Stimulated activated naive CD8-positive, alpha-beta T cell treated with anti-CD3 and anti-CD28 coated beads, Interleukin-15, amount 100 ng/mL, for 72 hours (primary cell): ENCODE data around the gene TEX30.

Source experiments
- ATAC-seq: fragments of 150-1000 bp; cut with Tn5 transposase; 2 replicates; pipeline ENCODE4 v1.10.0; 2021; ENCODE audit warnings: mild to moderate bottlenecking, moderate library complexity
- DNase-seq, 2 donors: peaks; one replicate each; pipeline ENCODE4 v3.0.0; 2021 to 2022
- H3K27ac Mint-ChIP-seq, 2 donors: one replicate each; pipeline ENCODE4 v1.8.0; 2022; ENCODE audit warnings: mild to moderate bottlenecking in 2 of 2, mixed read lengths in 2 of 2, moderate library complexity in 2 of 2
- H3K27me3 Mint-ChIP-seq: one replicate; pipeline ENCODE4 v1.8.0; 2022; ENCODE audit warnings: mixed read lengths
- H3K4me1 Mint-ChIP-seq: one replicate; pipeline ENCODE4 v1.8.0; 2022; ENCODE audit warnings: mild to moderate bottlenecking, mixed read lengths
- H3K4me3 Mint-ChIP-seq, 2 donors: one replicate each; pipeline ENCODE4 v1.8.0; 2022; ENCODE audit warnings: mild to moderate bottlenecking in 2 of 2, mixed read lengths in 2 of 2, moderate library complexity in 1 of 2
- H3K9me3 Mint-ChIP-seq, 2 donors: one replicate each; pipeline ENCODE4 v1.8.0; 2022; ENCODE audit warnings: mixed read lengths in 2 of 2

The TEX30 gene

DNA sequence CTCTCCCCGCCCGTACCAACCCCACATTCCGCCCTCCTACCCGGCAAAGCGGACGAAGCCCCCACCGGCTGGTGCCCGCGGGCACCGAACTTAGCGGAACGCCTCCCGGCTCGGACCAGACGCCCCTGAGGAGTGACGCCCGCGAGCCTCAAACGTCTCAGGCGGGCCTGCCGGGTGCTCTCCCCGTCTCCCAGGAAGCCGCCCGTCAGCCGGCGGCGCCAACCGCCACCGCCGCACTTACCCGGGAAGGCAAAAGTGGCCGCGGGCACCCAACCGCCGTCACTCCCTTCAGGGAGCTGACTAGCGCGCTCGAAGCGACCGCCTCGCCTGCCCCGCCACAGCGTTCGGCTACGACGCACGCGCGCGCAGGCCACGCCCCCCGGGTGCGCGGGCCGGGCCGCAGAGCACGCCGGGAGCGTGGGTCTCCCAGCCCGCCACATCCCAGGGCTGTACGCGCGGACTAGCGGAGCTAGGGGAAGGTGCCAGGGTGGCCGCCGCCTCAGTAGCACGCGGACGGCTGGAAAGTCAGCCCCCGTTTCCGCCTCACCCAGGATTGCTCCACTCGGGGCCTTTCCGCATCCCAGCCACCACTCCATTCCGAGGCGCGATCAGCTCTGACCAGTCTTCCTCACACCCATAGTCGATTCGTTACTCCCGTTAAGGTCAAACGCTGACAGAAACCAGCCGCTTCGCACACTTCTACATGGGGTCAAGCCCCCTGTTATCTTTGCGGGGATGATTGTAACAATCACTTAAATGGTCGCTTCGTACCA, at the start of gene TEX30:
Gene TEX30, minus strand, starts transcription at position 346 of the 773 bp plus-strand sequence. CDS start 3,760 bp downstream, outside the sequence.
- ATAC-seq (peak; percentile 96), DNase-seq (peak; percentile 89 to 90)
- H3K27me3 Mint-ChIP-seq: no peaks in the 10 kb centered on the region
- H3K27ac Mint-ChIP-seq: peak within 1 kb of the TSS; percentile 81 to 95
- H3K9me3 Mint-ChIP-seq: no peaks in the 10 kb centered on the region
- peak within 1 kb of the TSS; percentile 78 to 79 for H3K4me3 Mint-ChIP-seq
- H3K4me1 Mint-ChIP-seq: peaks cover 57% of the 10 kb centered on the region

DNA sequence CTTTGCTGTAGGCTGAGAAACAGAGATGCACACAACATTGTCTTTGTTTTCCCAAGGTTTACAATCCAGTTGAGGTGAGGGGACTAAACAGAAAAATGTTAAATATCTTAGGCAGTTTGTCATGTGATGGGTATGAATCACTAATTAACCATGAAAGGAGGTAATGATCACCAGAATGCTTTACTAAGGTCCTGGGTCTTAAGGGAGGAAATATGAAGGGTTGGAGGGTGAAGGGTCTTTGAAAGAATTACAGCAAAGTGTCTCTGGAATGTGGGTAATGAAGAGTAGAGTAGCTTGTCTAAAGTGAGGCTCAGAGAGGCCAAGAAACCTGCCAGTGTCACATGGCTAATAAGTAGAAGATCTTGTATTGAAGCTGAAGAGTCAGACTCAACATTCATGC, 44.3 kb upstream of the TEX30 start:
- Mint-ChIP-seq H3K4me1 (peaks cover 11% of the 10 kb centered on the region), H3K27me3 (no peaks in the 10 kb centered on the region), H3K9me3 (no peaks in the 10 kb centered on the region), H3K27ac (no peak overlapping the region), H3K4me3 (no peak overlapping the region)
- ATAC-seq (no peak), DNase-seq (no peak)

DNA sequence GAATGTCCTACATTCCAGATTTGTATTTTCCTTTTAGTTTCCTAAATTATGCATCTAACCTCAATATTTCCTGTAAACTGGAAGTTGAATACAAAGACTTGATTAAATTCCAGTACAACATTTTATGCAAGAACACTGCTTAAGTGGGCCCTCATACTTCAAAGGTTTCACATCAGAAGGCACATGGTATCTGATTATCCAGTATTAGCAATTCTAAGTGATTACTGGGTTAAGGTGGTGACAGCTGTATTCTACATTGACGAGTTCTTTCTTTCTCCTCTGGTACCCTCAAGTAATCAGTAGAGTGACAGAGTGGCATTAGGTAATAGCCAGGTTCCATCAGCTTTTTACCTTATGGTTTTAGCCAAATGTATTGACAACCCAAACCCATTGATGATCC, 43.7 kb upstream of the TEX30 start:
- DNase-seq (no peak), ATAC-seq (no peak)
- Mint-ChIP-seq H3K27ac (no peak overlapping the region), H3K27me3 (no peaks in the 10 kb centered on the region), H3K9me3 (no peaks in the 10 kb centered on the region), H3K4me3 (no peak overlapping the region), H3K4me1 (peaks cover 17% of the 10 kb centered on the region)

DNA sequence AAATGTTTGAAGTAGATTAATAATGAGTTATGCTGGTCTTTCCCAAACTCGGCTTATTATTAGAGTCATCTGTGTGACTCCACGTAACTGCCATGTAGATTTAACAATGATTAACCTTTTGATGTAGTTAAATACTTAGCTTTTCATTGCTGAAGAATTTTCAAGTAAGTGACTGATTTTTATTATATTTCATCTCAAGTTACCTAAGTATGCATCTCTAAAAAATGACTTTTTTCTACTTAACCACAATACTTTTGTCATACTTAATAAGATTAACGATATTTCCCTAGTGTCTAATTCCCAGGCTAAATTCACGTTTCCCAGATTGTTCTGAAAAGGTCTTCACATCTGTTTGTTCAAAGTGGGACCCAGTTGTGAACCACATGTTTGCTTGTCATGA, 43.1 kb upstream of the TEX30 start:
- ATAC-seq (no peak), DNase-seq (no peak)
- Mint-ChIP-seq H3K4me1 (peaks cover 21% of the 10 kb centered on the region), H3K4me3 (no peak overlapping the region), H3K9me3 (no peaks in the 10 kb centered on the region), H3K27me3 (no peaks in the 10 kb centered on the region), H3K27ac (no peak overlapping the region)

DNA sequence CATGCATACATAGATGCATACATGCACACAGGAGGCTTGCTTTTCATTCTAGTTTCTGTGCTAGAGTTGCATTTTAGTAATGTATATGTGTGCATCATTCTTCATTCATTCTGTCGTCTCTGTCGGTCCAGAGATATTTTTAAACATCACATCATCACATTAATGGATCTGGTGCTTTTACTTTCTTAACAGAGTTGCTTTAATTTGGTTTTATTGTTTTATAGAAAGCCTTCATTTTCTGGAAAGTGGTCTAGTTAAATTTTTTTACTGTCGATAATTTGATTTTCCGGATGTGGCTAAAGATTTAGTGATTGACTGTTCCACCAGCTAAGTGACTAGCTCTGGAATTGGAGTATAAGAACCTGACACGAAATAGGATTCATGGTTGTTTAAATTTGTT, 42.2 kb upstream of the TEX30 start:
- Mint-ChIP-seq H3K27ac (peak overlapping the region in 1 of 2 donors; percentile 61), H3K4me1 (peaks cover 21% of the 10 kb centered on the region), H3K9me3 (no peaks in the 10 kb centered on the region), H3K27me3 (no peaks in the 10 kb centered on the region), H3K4me3 (no peak overlapping the region)
- ATAC-seq (no peak), DNase-seq (no peak)

DNA sequence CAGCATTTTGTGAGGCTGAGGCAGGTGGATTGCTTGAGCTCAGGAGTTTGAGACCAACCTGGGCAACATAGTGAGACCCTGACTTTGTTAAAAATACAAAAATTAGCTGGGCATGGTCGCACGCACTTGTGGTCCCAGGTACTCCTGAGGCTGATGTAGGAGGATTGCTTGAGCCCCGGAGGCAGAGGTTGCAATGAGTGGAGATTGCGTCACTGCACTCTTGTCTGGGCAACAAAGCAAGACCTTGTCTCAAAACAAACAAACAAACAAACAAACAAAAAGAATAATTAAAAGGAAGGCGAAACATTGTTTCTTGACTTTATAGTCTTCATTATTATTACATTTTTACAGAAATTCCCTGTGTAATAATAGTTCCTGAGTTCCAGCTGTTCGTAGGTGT, 41.2 kb upstream of the TEX30 start:
- DNase-seq: no peak
- H3K9me3 Mint-ChIP-seq: peaks cover 4 to 5% of the 10 kb centered on the region in 2 donors
- no peak overlapping the region for H3K4me3 Mint-ChIP-seq
- peaks cover 21% of the 10 kb centered on the region for H3K4me1 Mint-ChIP-seq
- no peaks in the 10 kb centered on the region for H3K27me3 Mint-ChIP-seq
- no peak for ATAC-seq
- H3K27ac Mint-ChIP-seq: no peak overlapping the region

DNA sequence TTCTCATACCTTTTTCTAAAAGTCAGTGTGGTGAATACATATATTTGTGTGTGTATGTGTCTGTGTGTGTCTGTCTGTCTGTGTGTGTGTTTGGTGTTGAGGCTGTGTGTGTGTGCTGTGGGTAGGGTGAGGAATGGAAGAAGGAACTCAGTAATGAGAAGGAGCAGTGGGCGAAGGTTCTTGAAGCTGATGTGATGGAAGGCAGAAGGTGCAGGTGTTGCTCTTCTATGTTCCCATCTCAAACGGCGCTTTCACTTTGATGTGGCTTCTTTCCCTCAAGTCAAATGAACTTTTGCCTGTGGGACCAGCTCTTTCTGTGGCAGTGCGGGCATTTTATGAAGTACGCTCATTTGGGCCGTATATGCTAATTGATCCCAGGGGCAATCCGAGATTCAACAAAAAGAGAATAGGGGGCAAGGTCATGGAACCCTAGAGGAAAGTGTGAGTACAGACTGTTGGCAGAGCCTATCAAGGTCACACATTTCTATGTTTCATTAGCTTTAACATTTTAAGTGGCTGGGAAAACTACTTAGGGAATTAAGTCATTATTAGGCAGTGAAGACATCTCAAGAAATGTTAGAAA, 40.5 kb upstream of the TEX30 start:
- H3K27ac Mint-ChIP-seq: peak overlapping the region in 1 of 2 donors; percentile 10
- DNase-seq: no peak
- H3K4me3 Mint-ChIP-seq: peak overlapping the region; percentile 2 to 22
- no peaks in the 10 kb centered on the region for H3K27me3 Mint-ChIP-seq
- peaks cover 4 to 6% of the 10 kb centered on the region in 2 donors for H3K9me3 Mint-ChIP-seq
- no peak for ATAC-seq
- H3K4me1 Mint-ChIP-seq: peaks cover 21% of the 10 kb centered on the region

DNA sequence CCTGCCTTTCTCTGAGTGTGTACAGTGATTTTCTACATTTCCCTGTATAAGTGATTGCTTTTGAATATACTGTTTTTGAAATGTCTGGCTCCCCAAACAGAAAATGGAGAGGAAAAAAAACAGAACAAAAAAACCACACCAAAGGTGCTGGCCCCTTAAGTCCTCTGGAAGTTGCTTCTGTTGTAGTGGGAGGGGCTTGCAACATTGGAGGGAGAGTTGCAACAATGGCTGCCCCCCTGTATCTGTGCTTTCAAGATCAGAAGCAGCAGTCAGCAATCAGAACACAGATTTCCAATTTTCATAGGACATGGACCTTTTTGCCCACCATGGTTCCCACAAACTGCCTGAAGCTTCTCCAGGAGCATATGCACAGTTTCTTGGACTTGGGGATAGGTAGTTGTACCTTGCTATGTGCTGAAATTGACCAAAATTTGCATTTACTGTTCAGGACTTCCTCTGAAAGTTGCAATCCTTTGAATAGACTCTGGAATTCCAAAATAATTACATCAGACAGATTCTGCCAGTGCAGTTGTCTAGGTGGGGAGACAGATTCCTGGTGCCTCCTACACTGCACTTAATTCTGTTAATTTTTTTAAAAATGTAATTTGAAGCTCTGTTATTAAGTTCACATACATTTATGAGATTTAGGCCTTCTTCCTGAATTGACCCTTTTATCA, 39.2 kb upstream of the TEX30 start:
- Mint-ChIP-seq H3K4me3 (no peak overlapping the region), H3K9me3 (peaks cover 4 to 6% of the 10 kb centered on the region in 2 donors), H3K27ac (peak overlapping the region in 1 of 2 donors; percentile 54), H3K4me1 (peaks cover 31% of the 10 kb centered on the region), H3K27me3 (no peaks in the 10 kb centered on the region)
- DNase-seq: no peak
- ATAC-seq: no peak

DNA sequence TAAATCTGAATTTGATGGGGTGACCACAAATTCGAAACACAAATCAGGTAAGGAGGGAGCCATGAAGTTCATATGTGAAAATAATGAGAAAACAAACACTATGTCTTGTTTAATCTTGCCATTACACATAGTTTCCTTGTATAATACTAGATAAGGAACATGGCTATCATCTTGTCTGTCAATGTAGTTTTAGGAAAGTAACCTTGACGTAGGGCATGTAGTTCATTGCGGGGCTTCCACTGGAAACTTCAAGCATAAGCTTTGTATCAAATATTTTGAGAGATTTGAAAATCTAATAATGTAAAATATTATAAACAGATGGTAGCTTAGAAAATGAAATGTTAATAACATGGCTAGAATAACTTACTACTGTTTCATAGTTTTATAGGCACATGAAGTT, 34.1 kb upstream of the TEX30 start:
- H3K9me3 Mint-ChIP-seq: peaks cover 4 to 6% of the 10 kb centered on the region in 2 donors
- no peak for DNase-seq
- ATAC-seq: no peak
- H3K27me3 Mint-ChIP-seq: no peaks in the 10 kb centered on the region
- H3K4me1 Mint-ChIP-seq: peaks cover 30% of the 10 kb centered on the region
- no peak overlapping the region for H3K4me3 Mint-ChIP-seq
- no peak overlapping the region for H3K27ac Mint-ChIP-seq

DNA sequence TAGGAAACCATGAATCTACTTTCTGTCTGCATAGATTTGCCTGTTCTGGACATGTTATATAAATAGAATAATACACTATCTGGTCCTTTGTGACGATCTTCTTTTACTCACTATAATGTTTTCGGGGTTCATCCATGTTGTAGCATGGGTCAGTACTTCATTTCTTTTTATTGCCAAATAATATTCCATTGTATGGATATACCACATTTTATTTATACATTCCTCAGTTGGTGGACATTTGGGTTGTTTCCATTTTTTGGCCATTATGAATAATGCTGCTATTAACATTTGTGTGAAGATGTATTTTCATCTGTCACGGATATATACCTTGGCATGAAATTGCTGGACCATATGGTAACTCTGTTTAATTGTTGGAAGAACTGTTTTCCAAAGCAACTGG, 32.1 kb upstream of the TEX30 start:
- DNase-seq (no peak), ATAC-seq (no peak)
- Mint-ChIP-seq H3K27ac (no peak overlapping the region), H3K4me1 (peaks cover 32% of the 10 kb centered on the region), H3K4me3 (no peak overlapping the region), H3K9me3 (peaks cover 4 to 6% of the 10 kb centered on the region in 2 donors), H3K27me3 (no peaks in the 10 kb centered on the region)

DNA sequence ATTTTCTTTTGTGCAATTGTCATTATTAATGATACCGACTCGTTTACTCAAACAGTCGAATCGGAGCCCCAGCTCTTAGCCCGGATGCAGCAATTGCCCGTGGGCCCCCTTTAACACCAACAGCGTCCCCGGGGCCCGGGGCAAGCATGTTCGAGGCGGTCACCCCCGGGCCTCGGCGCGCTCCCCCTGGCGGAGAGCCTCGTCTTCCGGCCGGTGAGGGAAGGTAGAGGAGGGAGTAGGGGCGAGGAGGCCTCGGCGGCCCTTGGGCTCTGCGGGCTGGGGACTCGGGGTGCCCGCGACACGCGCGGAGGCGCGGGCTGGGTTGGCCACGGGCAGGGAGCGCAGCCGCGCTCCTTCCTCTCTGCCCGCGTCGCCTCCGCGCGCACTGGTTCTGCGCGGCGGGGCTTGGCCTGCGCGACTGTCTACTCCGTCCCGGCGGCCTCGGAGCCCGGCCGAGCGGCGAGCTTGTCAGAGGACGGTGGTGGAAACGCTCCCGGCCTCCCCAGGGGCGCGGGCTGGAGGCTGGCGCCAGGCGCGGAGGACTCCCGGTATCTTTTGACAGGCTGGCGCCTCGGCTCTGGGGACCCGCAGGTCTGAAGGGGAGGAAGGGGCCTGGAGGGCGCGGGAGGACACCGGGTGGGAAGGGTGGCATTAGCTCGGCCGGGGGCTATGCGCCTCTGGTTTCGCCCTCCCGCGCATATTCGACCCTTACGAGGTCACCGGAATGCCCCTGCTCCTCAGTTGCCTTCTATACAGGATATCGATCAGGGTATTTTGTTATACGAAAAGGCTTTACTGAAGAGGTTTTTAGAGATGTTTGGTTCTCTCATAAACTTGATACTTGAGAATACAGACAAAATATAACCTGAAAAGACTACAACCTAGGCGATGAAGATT, 26.8 kb upstream of the TEX30 start:
- H3K27me3 Mint-ChIP-seq: no peaks in the 10 kb centered on the region
- no peaks in the 10 kb centered on the region for H3K9me3 Mint-ChIP-seq
- ATAC-seq (peak; percentile 89), DNase-seq (peak; percentile 90 to 92)
- H3K27ac Mint-ChIP-seq: peak overlapping the region; percentile 80 to 82
- H3K4me1 Mint-ChIP-seq: peaks cover 38% of the 10 kb centered on the region
- peak overlapping the region; percentile 95 to 98 for H3K4me3 Mint-ChIP-seq

DNA sequence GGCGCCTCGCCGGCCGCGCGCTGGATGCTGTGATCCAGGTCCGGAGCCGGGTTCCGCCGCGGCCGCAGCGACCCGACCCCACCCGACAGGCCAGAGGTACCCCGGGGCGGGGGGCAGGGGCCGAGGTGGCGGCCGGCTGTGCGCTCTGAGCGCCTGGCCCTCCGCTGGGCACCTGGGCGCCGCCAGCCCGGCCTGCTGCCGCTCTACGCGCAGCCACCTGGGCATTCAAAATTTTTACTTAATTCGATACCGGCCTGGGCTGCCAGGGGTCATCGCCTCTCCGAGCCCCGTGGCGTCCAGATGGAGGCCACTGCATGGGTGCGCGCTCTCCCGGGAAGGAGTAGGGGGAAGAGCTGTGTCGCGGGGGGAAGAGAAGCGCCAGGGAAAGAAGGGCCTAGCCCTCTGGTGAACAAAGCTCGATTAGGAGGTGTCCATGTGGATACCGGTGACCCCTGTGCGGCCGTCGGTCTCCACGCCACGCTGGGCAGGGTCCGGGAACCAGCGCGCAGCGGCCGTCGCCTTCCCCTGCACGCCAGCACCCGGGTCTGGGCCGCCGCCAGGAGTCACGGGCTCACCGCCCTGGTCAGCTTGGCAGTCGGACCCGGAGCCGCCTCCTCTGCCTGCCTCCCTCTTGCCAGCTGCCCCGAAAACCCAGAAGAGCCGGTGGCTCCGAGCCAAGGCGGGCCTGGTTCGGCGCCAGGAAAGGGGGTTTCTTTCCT, 26.0 kb upstream of the TEX30 start:
- Mint-ChIP-seq H3K27ac (peak overlapping the region; percentile 80 to 82), H3K4me3 (peak overlapping the region; percentile 95 to 98), H3K4me1 (peaks cover 38% of the 10 kb centered on the region), H3K27me3 (no peaks in the 10 kb centered on the region), H3K9me3 (no peaks in the 10 kb centered on the region)
- DNase-seq (no peak), ATAC-seq (peak; percentile 12)

DNA sequence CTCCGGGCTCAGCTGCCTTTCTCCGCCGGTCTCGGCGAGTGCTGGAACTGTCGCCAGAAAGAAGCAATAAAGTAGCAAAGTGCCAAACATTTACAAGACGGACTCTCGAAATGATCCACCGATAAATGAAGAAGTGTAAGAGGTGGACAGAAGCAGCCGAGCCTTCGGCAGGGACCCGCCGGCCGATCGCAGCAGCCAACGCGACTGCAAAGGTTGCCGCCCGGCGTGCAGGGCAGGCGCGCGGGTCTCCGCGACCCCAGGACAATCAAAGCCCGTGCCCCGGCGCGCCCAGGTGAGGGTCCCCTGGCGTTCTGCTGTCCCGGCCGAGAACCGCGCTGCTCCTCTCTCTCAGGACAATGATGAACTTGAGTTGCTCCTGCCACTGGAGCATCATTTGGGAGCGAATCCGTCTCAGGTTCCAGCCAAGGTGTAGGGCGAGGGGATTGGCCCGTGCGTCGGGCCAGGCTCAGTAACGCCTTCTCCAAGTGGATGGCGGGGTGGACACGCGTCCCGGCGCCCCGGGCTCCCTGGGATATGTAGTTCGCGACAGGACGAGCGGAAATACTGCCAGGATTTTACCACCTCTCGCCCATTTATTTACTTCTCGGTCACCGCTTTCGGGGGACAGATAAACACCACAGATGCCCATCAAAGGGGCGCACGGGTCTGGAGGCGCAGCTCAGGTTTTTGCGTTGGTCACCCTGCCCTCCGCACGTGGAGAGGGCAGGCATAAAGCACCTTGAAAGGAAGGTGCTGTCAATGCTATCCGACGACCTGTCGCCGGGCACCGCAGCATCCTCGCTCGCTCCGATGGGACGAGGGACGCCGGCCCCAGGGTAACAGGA, 25.2 kb upstream of the TEX30 start, which contains the start of the genes BIVM and POGLUT2:
Gene BIVM, plus strand, starts transcription at position 539 of the 845 bp plus-strand sequence. CDS start 8,149 bp downstream, outside the sequence.
Gene POGLUT2, minus strand, starts transcription at position 396 of the 845 bp plus-strand sequence. Its CDS starts 306 bp downstream, at position 90.
- DNase-seq (peak; percentile 76 to 87), ATAC-seq (peak; percentile 88)
- H3K4me1 Mint-ChIP-seq: peaks cover 36% of the 10 kb centered on the region
- H3K9me3 Mint-ChIP-seq: no peaks in the 10 kb centered on the region
- no peaks in the 10 kb centered on the region for H3K27me3 Mint-ChIP-seq
- H3K27ac Mint-ChIP-seq: peak within 1 kb of the TSS; percentile 82 to 89
- H3K4me3 Mint-ChIP-seq: peak within 1 kb of the TSS; percentile 95 to 98
